HepG2 (cell line): ENCODE data around the gene ZDHHC7. TPM values are rescaled to one million over a fixed set of nuclear protein-coding genes. Genes with fewer than 3 reads are reported as not detected.

ENCODE experiments used
- E2F5 ChIP-seq: sonication (generic); formaldehyde crosslinking; conservative IDR thresholded peaks from 2 replicates; pipeline ENCODE4 v1.4.0; 2020; ENCODE audit warnings: missing genetic modification reagents
- HIVEP1 ChIP-seq: sonication (generic); formaldehyde crosslinking; IDR thresholded peaks from 2 replicates; pipeline ENCODE4 v1.4.0; 2020; ENCODE audit warnings: mild to moderate bottlenecking, missing genetic modification reagents
- KLF12 ChIP-seq: sonication (generic); formaldehyde crosslinking; IDR thresholded peaks from 2 replicates; pipeline ENCODE4 v1.4.0; 2020; ENCODE audit warnings: missing genetic modification reagents, borderline replicate concordance
- MIER3 ChIP-seq: IDR thresholded peaks from 2 replicates; pipeline ENCODE4 v1.6.1; 2016; ENCODE audit warnings: missing compliant biosample characterization, borderline replicate concordance
- MLLT10 ChIP-seq: sonication (generic); formaldehyde crosslinking; IDR thresholded peaks from 2 replicates; pipeline ENCODE4 v1.4.0; 2020; ENCODE audit warnings: missing genetic modification reagents
- MLX ChIP-seq: IDR thresholded peaks from 2 replicates; pipeline ENCODE4 v1.6.1; 2016
- NFIB ChIP-seq: sonication (generic); formaldehyde crosslinking; IDR thresholded peaks from 2 replicates; pipeline ENCODE4 v1.9.0; 2021; ENCODE audit warnings: missing genetic modification reagents, mild to moderate bottlenecking, borderline replicate concordance
- PAWR ChIP-seq: sonication (generic); formaldehyde crosslinking; IDR thresholded peaks from 2 replicates; pipeline ENCODE4 v1.4.0; 2020; ENCODE audit warnings: missing genetic modification reagents, mild to moderate bottlenecking, borderline replicate concordance
- PRDM4 ChIP-seq: sonication (generic); formaldehyde crosslinking; IDR thresholded peaks from 2 replicates; pipeline ENCODE4 v1.9.0; 2021; ENCODE audit warnings: missing genetic modification reagents, borderline replicate concordance
- RFXANK ChIP-seq: IDR thresholded peaks from 2 replicates; pipeline ENCODE4 v1.6.1; 2016
- SIX1 ChIP-seq: sonication (generic); formaldehyde crosslinking; IDR thresholded peaks from 2 replicates; pipeline ENCODE4 v1.4.0; 2020; ENCODE audit warnings: missing genetic modification reagents, borderline replicate concordance
- SP2 ChIP-seq: sonication (generic); formaldehyde crosslinking; IDR thresholded peaks from 2 replicates; pipeline ENCODE4 v1.5.1; 2020; ENCODE audit warnings: mild to moderate bottlenecking, missing genetic modification reagents
- TEAD3 ChIP-seq: optimal IDR thresholded peaks from 2 replicates; pipeline ENCODE3; 2016; ENCODE audit warnings: borderline replicate concordance
- TP53 ChIP-seq: sonication (generic); formaldehyde crosslinking; conservative IDR thresholded peaks from 2 replicates; pipeline ENCODE4 v1.4.0; 2020; ENCODE audit warnings: missing genetic modification reagents
- ZBTB39 ChIP-seq: sonication (generic); formaldehyde crosslinking; IDR thresholded peaks from 2 replicates; pipeline ENCODE4 v1.5.0; 2020; ENCODE audit warnings: missing genetic modification reagents
- ZMAT5 ChIP-seq: sonication (generic); formaldehyde crosslinking; IDR thresholded peaks from 2 replicates; pipeline ENCODE4 v1.5.0; 2020; ENCODE audit warnings: mild to moderate bottlenecking, low read depth, missing genetic modification reagents, borderline replicate concordance
- ZNF24 ChIP-seq: fragments of 450-650 bp; IDR thresholded peaks from 2 replicates; pipeline ENCODE4 v1.6.1; 2017; ENCODE audit warnings: antibody characterized with exemption, mild to moderate bottlenecking
- ZNF274 ChIP-seq: sonication (generic); formaldehyde crosslinking; IDR thresholded peaks from 2 replicates; pipeline ENCODE4 v1.5.1; 2020; ENCODE audit warnings: mild to moderate bottlenecking, missing genetic modification reagents
- ZNF414 ChIP-seq: sonication (generic); formaldehyde crosslinking; IDR thresholded peaks from 2 replicates; pipeline ENCODE4 v1.5.0; 2020; ENCODE audit warnings: missing genetic modification reagents
- ZNF577 ChIP-seq: sonication (generic); formaldehyde crosslinking; IDR thresholded peaks from 2 replicates; pipeline ENCODE4 v1.4.0; 2020; ENCODE audit warnings: mild to moderate bottlenecking, low read depth, missing genetic modification reagents, borderline replicate concordance
- ZNF644 ChIP-seq: IDR thresholded peaks from 2 replicates; pipeline ENCODE4 v1.6.1; 2016; ENCODE audit warnings: low read depth
- ZNF850 ChIP-seq: sonication (generic); formaldehyde crosslinking; conservative IDR thresholded peaks from 2 replicates; pipeline ENCODE4 v1.9.0; 2021; ENCODE audit warnings: mild to moderate bottlenecking, missing genetic modification reagents
- ZSCAN12 ChIP-seq: sonication (generic); formaldehyde crosslinking; IDR thresholded peaks from 2 replicates; pipeline ENCODE4 v1.9.0; 2021; ENCODE audit warnings: mild to moderate bottlenecking, missing genetic modification reagents
- polyA plus RNA-seq, 8 experiments: library from polyadenylated mRNA; depleted of rRNA in 3 of 8; stranded (reverse) in 7 of 8; unstranded in 1 of 8; fragments of >200 nt; fragmentation: Illumina TruSeq in 4 of 8; extraction: Trizol in 4 of 8; gene quantifications; 2 replicates each; pipeline versions ENCODE4 v1.2.1 to v1.2.3, GENCODE V29; 2011 to 2016; ENCODE audit warnings: low read depth in 4 of 8, missing spikeins in 1 of 8, mixed read lengths in 1 of 8; ENCODE audit not compliant: insufficient read depth in 1 of 8
- total RNA-seq, 5 experiments: library from RNA; depleted of rRNA; stranded (reverse); fragments of >200 nt; fragmentation: Illumina TruSeq; extraction: Trizol; gene quantifications; 2 replicates each; pipeline ENCODE4 v1.2.3, GENCODE V29; 2016; ENCODE audit warnings: low read depth in 1 of 5

Gene ZDHHC7
- total and polyA plus RNA-seq, 2 of the 13 experiments (the other 11 are each of a cell fraction or from before 2014, with no cell fraction given): 46.8 to 67.6 TPM

GRCh38 chr16:85010931-85011845 lies at the start of gene ZDHHC7 (continued):
- no peak for TF ChIP-seq MLLT10 (CRISPR knock-in tag)
- TF ChIP-seq ZNF850 (CRISPR knock-in tag): no peak
- peak; percentile 82 for TF ChIP-seq SP2 (CRISPR knock-in tag)
- no peak; the same call in 1 of the 2 replicates for TF ChIP-seq ZNF274 (CRISPR knock-in tag)
- peak; percentile 60; the same call in 1 of the 2 replicates for TF ChIP-seq RFXANK
- peak; percentile 49; the same call in 1 of the 2 replicates for TF ChIP-seq MLX (CRISPR knock-in tag)
- no peak for TF ChIP-seq NFIB
- peak; percentile 79 for TF ChIP-seq TP53
- TF ChIP-seq ZNF414 (CRISPR knock-in tag): peak; percentile 64; the same call in 1 of the 2 replicates
- TF ChIP-seq SIX1 (CRISPR knock-in tag): no peak
- TF ChIP-seq ZNF577: no peak
- TF ChIP-seq MIER3 (CRISPR knock-in tag): peak; percentile 23; the same call in 1 of the 2 replicates
- no peak for TF ChIP-seq E2F5 (CRISPR knock-in tag)
- peak; percentile 35; the same call in 1 of the 2 replicates for TF ChIP-seq ZNF24
- peak; percentile 13; the same call in 1 of the 2 replicates for TF ChIP-seq ZBTB39 (CRISPR knock-in tag)
- TF ChIP-seq ZSCAN12 (CRISPR knock-in tag): peak; percentile 13; the same call in 1 of the 2 replicates
- peak; percentile 38 for TF ChIP-seq TEAD3 (CRISPR knock-in tag)
- TF ChIP-seq ZMAT5 (CRISPR knock-in tag): no peak
- no peak for TF ChIP-seq PAWR
- no peak for TF ChIP-seq PRDM4 (CRISPR knock-in tag)
- TF ChIP-seq ZNF644 (CRISPR knock-in tag): no peak
- TF ChIP-seq HIVEP1 (CRISPR knock-in tag): peak; percentile 83
- TF ChIP-seq KLF12 (CRISPR knock-in tag): no peak
